Measurements from ENCODE around the gene MAGEB17. TPM values are rescaled to one million over a fixed set of nuclear protein-coding genes. Genes with fewer than 3 reads are reported as not detected.

MAGEB17 gene
- total and polyA plus RNA-seq, 2 experiments from 2014 or later = 0.14 to 0.42 TPM

DNA sequence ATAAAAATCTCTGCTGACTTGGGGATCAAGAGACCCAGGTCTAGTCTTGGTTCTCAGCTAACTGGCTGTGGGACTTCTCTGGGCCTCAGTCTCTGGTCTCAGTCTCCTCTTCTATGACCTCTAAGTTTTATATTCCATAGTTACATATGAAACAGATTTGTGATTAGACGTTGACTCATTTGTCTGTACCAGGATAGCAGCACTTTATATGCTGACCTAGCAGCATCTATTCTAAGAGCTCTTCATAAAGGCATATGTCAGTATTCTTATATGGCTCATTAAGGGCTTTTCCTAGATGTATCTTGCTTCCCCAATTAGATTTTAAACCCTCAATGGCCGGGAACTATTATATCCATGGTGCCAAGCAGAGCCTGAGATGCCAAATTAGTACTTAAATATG lies 31.2 kb upstream of the MAGEB17 start:
- ATAC-seq = no peak
- no peak overlapping the region for H2AFZ ChIP-seq
- H3K27ac Mint-ChIP-seq = no peak overlapping the region
- peaks cover 8% of the 10 kb centered on the region; the same call in 2 of the 3 replicates for H3K36me3 Mint-ChIP-seq (ENCODE audit: low read depth)
- no peak overlapping the region for H3K4me3 ChIP-seq
- DNase-seq (ENCODE audit: low spot score) = no peak
- TF ChIP-seq JUNB (IDR thresholded peaks at IDR 0.05; ENCODE audit: unreplicated experiment) = no peak
- TF ChIP-seq ZNF114 (CRISPR knock-in tag; IDR thresholded peaks at IDR 0.05) = no peak
- no peak for TF ChIP-seq CREB1 (CRISPR knock-in tag; IDR thresholded peaks at IDR 0.05; ENCODE audit: low read depth)
- TF ChIP-seq NANOG (IDR thresholded peaks at IDR 0.05; ENCODE audit: borderline replicate concordance) = no peak
- no peak for TF ChIP-seq STAT1 (IDR thresholded peaks at IDR 0.05; ENCODE audit: unreplicated experiment)
- TF ChIP-seq, protein P1, sequence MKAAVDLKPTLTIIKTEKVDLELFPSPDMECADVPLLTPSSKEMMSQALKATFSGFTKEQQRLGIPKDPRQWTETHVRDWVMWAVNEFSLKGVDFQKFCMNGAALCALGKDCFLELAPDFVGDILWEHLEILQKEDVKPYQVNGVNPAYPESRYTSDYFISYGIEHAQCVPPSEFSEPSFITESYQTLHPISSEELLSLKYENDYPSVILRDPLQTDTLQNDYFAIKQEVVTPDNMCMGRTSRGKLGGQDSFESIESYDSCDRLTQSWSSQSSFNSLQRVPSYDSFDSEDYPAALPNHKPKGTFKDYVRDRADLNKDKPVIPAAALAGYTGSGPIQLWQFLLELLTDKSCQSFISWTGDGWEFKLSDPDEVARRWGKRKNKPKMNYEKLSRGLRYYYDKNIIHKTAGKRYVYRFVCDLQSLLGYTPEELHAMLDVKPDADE (IDR thresholded peaks at IDR 0.05) = no peak
- no peak for TF ChIP-seq EZH2 (IDR thresholded peaks at IDR 0.05; ENCODE audit: low read depth, unreplicated experiment)
- TF ChIP-seq, protein P2, sequence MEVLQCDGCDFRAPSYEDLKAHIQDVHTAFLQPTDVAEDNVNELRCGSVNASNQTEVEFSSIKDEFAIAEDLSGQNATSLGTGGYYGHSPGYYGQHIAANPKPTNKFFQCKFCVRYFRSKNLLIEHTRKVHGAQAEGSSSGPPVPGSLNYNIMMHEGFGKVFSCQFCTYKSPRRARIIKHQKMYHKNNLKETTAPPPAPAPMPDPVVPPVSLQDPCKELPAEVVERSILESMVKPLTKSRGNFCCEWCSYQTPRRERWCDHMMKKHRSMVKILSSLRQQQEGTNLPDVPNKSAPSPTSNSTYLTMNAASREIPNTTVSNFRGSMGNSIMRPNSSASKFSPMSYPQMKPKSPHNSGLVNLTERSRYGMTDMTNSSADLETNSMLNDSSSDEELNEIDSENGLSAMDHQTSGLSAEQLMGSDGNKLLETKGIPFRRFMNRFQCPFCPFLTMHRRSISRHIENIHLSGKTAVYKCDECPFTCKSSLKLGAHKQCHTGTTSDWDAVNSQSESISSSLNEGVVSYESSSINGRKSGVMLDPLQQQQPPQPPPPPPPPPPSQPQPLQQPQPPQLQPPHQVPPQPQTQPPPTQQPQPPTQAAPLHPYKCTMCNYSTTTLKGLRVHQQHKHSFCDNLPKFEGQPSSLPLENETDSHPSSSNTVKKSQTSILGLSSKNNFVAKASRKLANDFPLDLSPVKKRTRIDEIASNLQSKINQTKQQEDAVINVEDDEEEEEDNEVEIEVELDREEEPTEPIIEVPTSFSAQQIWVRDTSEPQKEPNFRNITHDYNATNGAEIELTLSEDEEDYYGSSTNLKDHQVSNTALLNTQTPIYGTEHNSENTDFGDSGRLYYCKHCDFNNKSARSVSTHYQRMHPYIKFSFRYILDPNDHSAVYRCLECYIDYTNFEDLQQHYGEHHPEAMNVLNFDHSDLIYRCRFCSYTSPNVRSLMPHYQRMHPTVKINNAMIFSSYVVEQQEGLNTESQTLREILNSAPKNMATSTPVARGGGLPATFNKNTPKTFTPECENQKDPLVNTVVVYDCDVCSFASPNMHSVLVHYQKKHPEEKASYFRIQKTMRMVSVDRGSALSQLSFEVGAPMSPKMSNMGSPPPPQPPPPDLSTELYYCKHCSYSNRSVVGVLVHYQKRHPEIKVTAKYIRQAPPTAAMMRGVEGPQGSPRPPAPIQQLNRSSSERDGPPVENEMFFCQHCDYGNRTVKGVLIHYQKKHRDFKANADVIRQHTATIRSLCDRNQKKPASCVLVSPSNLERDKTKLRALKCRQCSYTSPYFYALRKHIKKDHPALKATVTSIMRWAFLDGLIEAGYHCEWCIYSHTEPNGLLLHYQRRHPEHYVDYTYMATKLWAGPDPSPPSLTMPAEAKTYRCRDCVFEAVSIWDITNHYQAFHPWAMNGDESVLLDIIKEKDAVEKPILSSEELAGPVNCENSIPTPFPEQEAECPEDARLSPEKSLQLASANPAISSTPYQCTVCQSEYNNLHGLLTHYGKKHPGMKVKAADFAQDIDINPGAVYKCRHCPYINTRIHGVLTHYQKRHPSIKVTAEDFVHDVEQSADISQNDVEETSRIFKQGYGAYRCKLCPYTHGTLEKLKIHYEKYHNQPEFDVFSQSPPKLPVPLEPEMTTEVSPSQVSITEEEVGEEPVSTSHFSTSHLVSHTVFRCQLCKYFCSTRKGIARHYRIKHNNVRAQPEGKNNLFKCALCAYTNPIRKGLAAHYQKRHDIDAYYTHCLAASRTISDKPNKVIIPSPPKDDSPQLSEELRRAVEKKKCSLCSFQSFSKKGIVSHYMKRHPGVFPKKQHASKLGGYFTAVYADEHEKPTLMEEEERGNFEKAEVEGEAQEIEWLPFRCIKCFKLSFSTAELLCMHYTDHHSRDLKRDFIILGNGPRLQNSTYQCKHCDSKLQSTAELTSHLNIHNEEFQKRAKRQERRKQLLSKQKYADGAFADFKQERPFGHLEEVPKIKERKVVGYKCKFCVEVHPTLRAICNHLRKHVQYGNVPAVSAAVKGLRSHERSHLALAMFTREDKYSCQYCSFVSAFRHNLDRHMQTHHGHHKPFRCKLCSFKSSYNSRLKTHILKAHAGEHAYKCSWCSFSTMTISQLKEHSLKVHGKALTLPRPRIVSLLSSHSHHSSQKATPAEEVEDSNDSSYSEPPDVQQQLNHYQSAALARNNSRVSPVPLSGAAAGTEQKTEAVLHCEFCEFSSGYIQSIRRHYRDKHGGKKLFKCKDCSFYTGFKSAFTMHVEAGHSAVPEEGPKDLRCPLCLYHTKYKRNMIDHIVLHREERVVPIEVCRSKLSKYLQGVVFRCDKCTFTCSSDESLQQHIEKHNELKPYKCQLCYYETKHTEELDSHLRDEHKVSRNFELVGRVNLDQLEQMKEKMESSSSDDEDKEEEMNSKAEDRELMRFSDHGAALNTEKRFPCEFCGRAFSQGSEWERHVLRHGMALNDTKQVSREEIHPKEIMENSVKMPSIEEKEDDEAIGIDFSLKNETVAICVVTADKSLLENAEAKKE (CRISPR knock-in tag; IDR thresholded peaks at IDR 0.05) = no peak
- H3K9me2 ChIP-seq (ENCODE audit: insufficient read depth) = no peaks in the 10 kb centered on the region
- H3K4me1 Mint-ChIP-seq = no peaks in the 10 kb centered on the region
- H3K36me3 ChIP-seq (ENCODE audit: insufficient read depth) = no peaks in the 10 kb centered on the region
- H3K27ac ChIP-seq (ENCODE audit: low read depth) = no peak overlapping the region
- H3K79me2 ChIP-seq (replicated peaks; ENCODE audit: insufficient read depth) = peaks cover 55% of the 10 kb centered on the region
- no peaks in the 10 kb centered on the region for H3F3A ChIP-seq (replicated peaks; ENCODE audit: low read depth)
- no peaks in the 10 kb centered on the region for H3K9me3 Mint-ChIP-seq
- H3K27me3 ChIP-seq (ENCODE audit: insufficient read depth) = no peaks in the 10 kb centered on the region
- no peaks in the 10 kb centered on the region for H3K27me3 Mint-ChIP-seq (ENCODE audit: insufficient read depth, low read depth, poor library complexity)
- no peak overlapping the region for H3K4me2 ChIP-seq
- no peaks in the 10 kb centered on the region for H4K20me1 ChIP-seq (replicated peaks; ENCODE audit: insufficient read depth)
- 0 out of 2 replicates have a peak, but pooled peaks cover 4% of the 10 kb centered on the region for H3K4me1 ChIP-seq (ENCODE audit: insufficient read depth)
- no peak overlapping the region for H3K4me3 Mint-ChIP-seq
